ENCODE data around the gene DKK2. TPM values are rescaled to one million over a fixed set of nuclear protein-coding genes. Genes with fewer than 3 reads are reported as not detected.

DKK2 gene
- total RNA-seq, 1 donor from 2014 or later = 15.1 TPM

GRCh38 chr4:106907216-106907615 lies 128.9 kb downstream of the DKK2 start:
- Mint-ChIP-seq H3K4me1 (ENCODE audit: unreplicated experiment) (no peaks in the 10 kb centered on the region), H3K36me3 (no peaks in the 10 kb centered on the region), H3K27ac (no peak overlapping the region), H3K27me3 (no peaks in the 10 kb centered on the region), H3K4me3 (no peak overlapping the region), H3K9me3 (no peaks in the 10 kb centered on the region)
- no peak for DNase-seq (ENCODE audit: extremely low spot score, unreplicated experiment)
- no peak for TF ChIP-seq CTCF (conservative IDR thresholded peaks at IDR 0.05)

- Mint-ChIP-seq H3K27me3 (no peaks in the 10 kb centered on the region), H3K4me3 (no peak overlapping the region)
Measured at GRCh38 chr4:106906728-106907127, 129.4 kb downstream of the DKK2 start.

DNA sequence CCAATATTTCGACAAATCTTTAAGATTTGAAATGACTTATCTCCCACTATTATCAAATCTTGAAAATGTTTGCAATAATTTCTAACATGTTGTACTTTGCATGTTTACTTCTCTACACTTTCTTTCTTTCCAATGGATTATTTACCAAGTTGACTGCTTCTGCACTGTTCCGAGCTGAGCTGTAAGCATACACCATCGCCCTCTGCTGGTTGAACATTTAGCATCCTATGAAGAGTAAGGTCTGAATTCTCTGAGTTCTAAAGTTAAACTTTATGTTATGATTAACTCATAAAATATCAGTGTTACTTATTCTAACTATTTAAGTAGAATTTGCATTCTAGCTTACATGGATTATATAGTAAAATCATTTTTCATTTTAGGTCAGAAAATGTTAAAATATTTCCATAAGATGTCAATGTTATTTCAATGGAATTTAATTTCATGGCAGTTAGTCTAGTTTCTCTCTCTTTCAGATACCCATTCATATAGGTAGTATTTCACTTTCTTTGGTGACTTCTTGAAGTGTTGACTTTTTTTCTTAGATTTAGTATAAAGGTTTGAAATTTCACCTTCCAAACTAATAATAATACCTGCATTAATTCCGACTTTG lies 137.4 kb downstream of the DKK2 start:
- no peaks in the 10 kb centered on the region for H3K36me3 Mint-ChIP-seq
- no peaks in the 10 kb centered on the region for H3K27me3 Mint-ChIP-seq
- H3K9me3 Mint-ChIP-seq = peaks cover 13% of the 10 kb centered on the region
- no peak overlapping the region for H3K4me3 Mint-ChIP-seq
- H3K4me1 Mint-ChIP-seq (ENCODE audit: unreplicated experiment) = peaks cover 4% of the 10 kb centered on the region
- no peak for DNase-seq (ENCODE audit: extremely low spot score, unreplicated experiment)
- peak; percentile 87 for TF ChIP-seq CTCF (conservative IDR thresholded peaks at IDR 0.05)
- H3K27ac Mint-ChIP-seq = no peak overlapping the region

More at GRCh38 chr4:106906728-106907127, 129.4 kb downstream of the DKK2 start:
- TF ChIP-seq CTCF (conservative IDR thresholded peaks at IDR 0.05) = no peak
- H3K27ac Mint-ChIP-seq = no peak overlapping the region
- DNase-seq (ENCODE audit: extremely low spot score, unreplicated experiment) = no peak
- H3K9me3 Mint-ChIP-seq = no peaks in the 10 kb centered on the region
- no peaks in the 10 kb centered on the region for H3K4me1 Mint-ChIP-seq (ENCODE audit: unreplicated experiment)
- no peaks in the 10 kb centered on the region for H3K36me3 Mint-ChIP-seq

GRCh38 chr4:106893903-106894302 lies 142.2 kb downstream of the DKK2 start:
- no peak for DNase-seq (ENCODE audit: extremely low spot score, unreplicated experiment)
- no peak for TF ChIP-seq CTCF (conservative IDR thresholded peaks at IDR 0.05)
- Mint-ChIP-seq H3K36me3 (no peaks in the 10 kb centered on the region), H3K4me1 (ENCODE audit: unreplicated experiment) (no peaks in the 10 kb centered on the region), H3K9me3 (peaks cover 13% of the 10 kb centered on the region), H3K27ac (no peak overlapping the region), H3K27me3 (no peaks in the 10 kb centered on the region), H3K4me3 (no peak overlapping the region)

GRCh38 chr4:106893395-106893881 lies 142.7 kb downstream of the DKK2 start:
- peaks cover 10% of the 10 kb centered on the region for H3K9me3 Mint-ChIP-seq
- no peaks in the 10 kb centered on the region for H3K4me1 Mint-ChIP-seq (ENCODE audit: unreplicated experiment)
- H3K36me3 Mint-ChIP-seq = no peaks in the 10 kb centered on the region
- no peak for DNase-seq (ENCODE audit: extremely low spot score, unreplicated experiment)
- H3K4me3 Mint-ChIP-seq = no peak overlapping the region
- no peaks in the 10 kb centered on the region for H3K27me3 Mint-ChIP-seq
- TF ChIP-seq CTCF (conservative IDR thresholded peaks at IDR 0.05) = no peak
- H3K27ac Mint-ChIP-seq = no peak overlapping the region
